ENCODE results near the gene METTL9.

The METTL9 gene

GRCh38 chr16:21644674-21645073 lies 45.3 kb downstream of the METTL9 start:
- H3K9me2 ChIP-seq (replicated peaks; ENCODE audit: low read depth, low read length): no peaks in the 10 kb centered on the region
- no peaks in the 10 kb centered on the region for H3K27me3 ChIP-seq (ENCODE audit: insufficient read depth, low read length, poor library complexity, severe bottlenecking)
- peaks cover 12% of the 10 kb centered on the region for H4K20me1 ChIP-seq (ENCODE audit: insufficient read depth, low read length, poor library complexity, severe bottlenecking)
- no peak overlapping the region for H2AFZ ChIP-seq (ENCODE audit: low read length)
- no peaks in the 10 kb centered on the region for H3K9me3 ChIP-seq (ENCODE audit: insufficient read depth, low read depth, low read length)
- H3K4me1 ChIP-seq (ENCODE audit: insufficient read depth, low read length, poor library complexity, severe bottlenecking): peaks cover 49% of the 10 kb centered on the region
- peaks cover 61% of the 10 kb centered on the region for H3K79me2 ChIP-seq (ENCODE audit: insufficient read depth, low read length)
- H3K4me3 ChIP-seq (ENCODE audit: low read length, poor library complexity, severe bottlenecking): peak overlapping the region; percentile 67
- peak overlapping the region; percentile 63 for H3K9ac ChIP-seq (ENCODE audit: low read depth, low read length, poor library complexity, severe bottlenecking)
- H3F3A ChIP-seq (ENCODE audit: low read depth): peaks cover 28% of the 10 kb centered on the region
- TF ChIP-seq EZH2phosphoT487 (IDR thresholded peaks at IDR 0.05; ENCODE audit: borderline replicate concordance) (no peak), CTCF (conservative IDR thresholded peaks at IDR 0.05; ENCODE audit: low read length) (no peak)
- 0 out of 2 replicates have a peak, but pooled peaks cover 4% of the 10 kb centered on the region for H3K36me3 ChIP-seq (ENCODE audit: insufficient read depth, low read length)
- peak overlapping the region; percentile 90 for H3K4me2 ChIP-seq (ENCODE audit: low read depth, low read length, poor library complexity, severe bottlenecking)

DNA sequence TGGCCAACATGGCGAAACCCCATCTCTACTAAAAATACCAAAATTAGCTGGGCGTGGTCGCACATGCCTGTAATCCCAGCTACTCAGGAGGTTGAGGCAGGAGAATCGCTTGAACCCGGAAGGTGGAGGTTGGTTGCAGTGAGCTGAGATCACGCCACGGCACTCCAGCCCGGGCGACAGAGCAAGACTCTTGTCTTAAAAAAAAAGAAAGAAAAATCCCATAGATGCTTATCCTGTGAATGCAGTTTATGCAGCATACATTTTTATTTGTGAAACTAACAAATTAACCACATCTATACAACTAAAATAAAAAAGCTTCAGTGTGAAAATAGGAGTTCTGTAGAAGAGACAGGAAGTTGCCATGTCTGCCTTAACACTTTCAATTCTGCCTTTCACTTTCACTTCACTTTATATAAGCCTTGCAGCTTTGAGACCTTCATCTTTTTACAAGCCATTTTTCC lies 45.9 kb downstream of the METTL9 start:
- peaks cover 64% of the 10 kb centered on the region for H3K79me2 ChIP-seq (ENCODE audit: insufficient read depth, low read length)

GRCh38 chr16:21646091-21646490 lies 46.7 kb downstream of the METTL9 start:
- no peaks in the 10 kb centered on the region for H3K9me3 ChIP-seq (ENCODE audit: insufficient read depth, low read depth, low read length)
- peak overlapping the region; percentile 90 for H3K4me2 ChIP-seq (ENCODE audit: low read depth, low read length, poor library complexity, severe bottlenecking)
- peaks cover 62% of the 10 kb centered on the region for H3K79me2 ChIP-seq (ENCODE audit: insufficient read depth, low read length)
- peak overlapping the region; percentile 67 for H3K4me3 ChIP-seq (ENCODE audit: low read length, poor library complexity, severe bottlenecking)
- H3K27me3 ChIP-seq (ENCODE audit: insufficient read depth, low read length, poor library complexity, severe bottlenecking): no peaks in the 10 kb centered on the region
- H3K4me1 ChIP-seq (ENCODE audit: insufficient read depth, low read length, poor library complexity, severe bottlenecking): peaks cover 55% of the 10 kb centered on the region
- no peaks in the 10 kb centered on the region for H3K9me2 ChIP-seq (replicated peaks; ENCODE audit: low read depth, low read length)
- TF ChIP-seq CTCF (conservative IDR thresholded peaks at IDR 0.05; ENCODE audit: low read length) (no peak), EZH2phosphoT487 (IDR thresholded peaks at IDR 0.05; ENCODE audit: borderline replicate concordance) (no peak)
- peak overlapping the region; percentile 63 for H3K9ac ChIP-seq (ENCODE audit: low read depth, low read length, poor library complexity, severe bottlenecking)
- H3F3A ChIP-seq (ENCODE audit: low read depth): peaks cover 28% of the 10 kb centered on the region
- H2AFZ ChIP-seq (ENCODE audit: low read length): no peak overlapping the region
- peaks cover 9% of the 10 kb centered on the region for H4K20me1 ChIP-seq (ENCODE audit: insufficient read depth, low read length, poor library complexity, severe bottlenecking)
- H3K36me3 ChIP-seq (ENCODE audit: insufficient read depth, low read length): 0 out of 2 replicates have a peak, but pooled peaks cover 4% of the 10 kb centered on the region

More for the DNA sequence above, 45.9 kb downstream of the METTL9 start:
- Histone ChIP-seq H2AFZ (ENCODE audit: low read length) (peak overlapping the region; percentile 34; the same call in 1 of the 2 replicates), H3F3A (ENCODE audit: low read depth) (peaks cover 28% of the 10 kb centered on the region), H3K27me3 (ENCODE audit: insufficient read depth, low read length, poor library complexity, severe bottlenecking) (no peaks in the 10 kb centered on the region), H3K9ac (ENCODE audit: low read depth, low read length, poor library complexity, severe bottlenecking) (peak overlapping the region; percentile 63), H3K9me2 (replicated peaks; ENCODE audit: low read depth, low read length) (no peaks in the 10 kb centered on the region), H3K4me2 (ENCODE audit: low read depth, low read length, poor library complexity, severe bottlenecking) (peak overlapping the region; percentile 90), H3K36me3 (ENCODE audit: insufficient read depth, low read length) (0 out of 2 replicates have a peak, but pooled peaks cover 4% of the 10 kb centered on the region), H3K4me1 (ENCODE audit: insufficient read depth, low read length, poor library complexity, severe bottlenecking) (peaks cover 51% of the 10 kb centered on the region), H3K4me3 (ENCODE audit: low read length, poor library complexity, severe bottlenecking) (peak overlapping the region; percentile 67), H3K9me3 (ENCODE audit: insufficient read depth, low read depth, low read length) (no peaks in the 10 kb centered on the region), H4K20me1 (ENCODE audit: insufficient read depth, low read length, poor library complexity, severe bottlenecking) (peaks cover 12% of the 10 kb centered on the region)
- TF ChIP-seq EZH2phosphoT487 (IDR thresholded peaks at IDR 0.05; ENCODE audit: borderline replicate concordance): no peak
- TF ChIP-seq CTCF (conservative IDR thresholded peaks at IDR 0.05; ENCODE audit: low read length): no peak

Data from Loucy (cell line).